GM13977 (cell line): ENCODE results near the gene ATP2C1.
"Not testable (repeated sequence)": the region's sequence is repeated elsewhere in the genome, so short reads cannot be mapped to it uniquely, and the experiment has no call there.

Source experiments
- DNase-seq: peaks from one replicate; pipeline ENCODE4 v3.0.0; 2012; ENCODE audit warnings: low spot score
- CTCF ChIP-seq: IDR thresholded peaks from 2 replicates; pipeline ENCODE4 v1.5.1; 2012; ENCODE audit warnings: mild to moderate bottlenecking, control low read depth; ENCODE audit not compliant: insufficient read depth; ENCODE audit errors: extremely low read depth, missing control alignments
- in situ Hi-C: fragments of 300-500 bp; cut with MboI; formaldehyde crosslinking; loops from one replicate; pipeline ENCODE4 v1.12.0; 2022; ENCODE audit warnings: low sequenced_read_pairs, low pct_unique_long_range_greater_than_20kb, mixed read lengths, inconsistent platforms; ENCODE audit not compliant: unreplicated experiment

ATP2C1 gene

GRCh38 chr3:130968221-130968620 is 74.3 kb downstream of the ATP2C1 start:
- in situ Hi-C loops, result no loop called here
- no peak for DNase-seq
- TF ChIP-seq CTCF, result no peak

GRCh38 chr3:130969621-130970020 is 75.7 kb downstream of the ATP2C1 start:
- no peak for TF ChIP-seq CTCF
- in situ Hi-C loops, result no loop called here
- DNase-seq, result no peak

- no peak for TF ChIP-seq CTCF
- no peak for DNase-seq
- in situ Hi-C loops, result no loop called here
Observed at GRCh38 chr3:130971208-130971607, 77.3 kb downstream of the ATP2C1 start.

GRCh38 chr3:130972592-130972991 is 78.7 kb downstream of the ATP2C1 start:
- in situ Hi-C loops, DNase-seq: not testable (repeated sequence)

- in situ Hi-C loops, result no loop called here
Observed at GRCh38 chr3:130973406-130973805, 79.5 kb downstream of the ATP2C1 start.

GRCh38 chr3:130974201-130974600 is 80.3 kb downstream of the ATP2C1 start:
- no peak for TF ChIP-seq CTCF
- in situ Hi-C loops, result no loop called here
- DNase-seq, result no peak

More at GRCh38 chr3:130973406-130973805, 79.5 kb downstream of the ATP2C1 start:
- no peak for DNase-seq
- no peak for TF ChIP-seq CTCF

GRCh38 chr3:130975251-130975650 is 81.4 kb downstream of the ATP2C1 start:
- no peak for DNase-seq
- in situ Hi-C loops, result loop anchor here (25.0 kb wide), 1 partner anchor 213 kb away; no protein-coding TSS in a partner anchor
- TF ChIP-seq CTCF, result no peak
